Caki2 (cell line): ENCODE measurements around the gene NUP62CL. TPM values are rescaled to one million over a fixed set of nuclear protein-coding genes. Genes with fewer than 3 reads are reported as not detected.
A peak's percentile ranks its signal among the peaks of the same experiment; 100 is the strongest.
"Not testable (repeated sequence)": the region's sequence is repeated elsewhere in the genome, so short reads cannot be mapped to it uniquely, and the experiment has no call there.

Source experiments
- DNase-seq: peaks from one replicate; pipeline ENCODE4 v3.0.0-alpha.2; 2015; ENCODE audit warnings: low read depth
- in situ Hi-C: cut with HindIII; loops from 2 replicates; pipeline ENCODE4 v1.10.0; 2016; ENCODE audit warnings: low sequenced_read_pairs, low pct_unique_long_range_greater_than_20kb, mixed read lengths
- total RNA-seq: library from RNA; depleted of rRNA; stranded (reverse); fragments of >200 nt; shearing (Covaris generic); gene quantifications from 2 replicates; pipeline ENCODE4 v1.2.3, GENCODE V29; 2014; ENCODE audit warnings: low replicate concordance; rRNA removed

Gene NUP62CL, protein sequence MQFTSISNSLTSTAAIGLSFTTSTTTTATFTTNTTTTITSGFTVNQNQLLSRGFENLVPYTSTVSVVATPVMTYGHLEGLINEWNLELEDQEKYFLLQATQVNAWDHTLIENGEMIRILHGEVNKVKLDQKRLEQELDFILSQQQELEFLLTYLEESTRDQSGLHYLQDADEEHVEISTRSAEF
- total RNA-seq, result 4.6 and 5.8 TPM in 2 replicates

DNA sequence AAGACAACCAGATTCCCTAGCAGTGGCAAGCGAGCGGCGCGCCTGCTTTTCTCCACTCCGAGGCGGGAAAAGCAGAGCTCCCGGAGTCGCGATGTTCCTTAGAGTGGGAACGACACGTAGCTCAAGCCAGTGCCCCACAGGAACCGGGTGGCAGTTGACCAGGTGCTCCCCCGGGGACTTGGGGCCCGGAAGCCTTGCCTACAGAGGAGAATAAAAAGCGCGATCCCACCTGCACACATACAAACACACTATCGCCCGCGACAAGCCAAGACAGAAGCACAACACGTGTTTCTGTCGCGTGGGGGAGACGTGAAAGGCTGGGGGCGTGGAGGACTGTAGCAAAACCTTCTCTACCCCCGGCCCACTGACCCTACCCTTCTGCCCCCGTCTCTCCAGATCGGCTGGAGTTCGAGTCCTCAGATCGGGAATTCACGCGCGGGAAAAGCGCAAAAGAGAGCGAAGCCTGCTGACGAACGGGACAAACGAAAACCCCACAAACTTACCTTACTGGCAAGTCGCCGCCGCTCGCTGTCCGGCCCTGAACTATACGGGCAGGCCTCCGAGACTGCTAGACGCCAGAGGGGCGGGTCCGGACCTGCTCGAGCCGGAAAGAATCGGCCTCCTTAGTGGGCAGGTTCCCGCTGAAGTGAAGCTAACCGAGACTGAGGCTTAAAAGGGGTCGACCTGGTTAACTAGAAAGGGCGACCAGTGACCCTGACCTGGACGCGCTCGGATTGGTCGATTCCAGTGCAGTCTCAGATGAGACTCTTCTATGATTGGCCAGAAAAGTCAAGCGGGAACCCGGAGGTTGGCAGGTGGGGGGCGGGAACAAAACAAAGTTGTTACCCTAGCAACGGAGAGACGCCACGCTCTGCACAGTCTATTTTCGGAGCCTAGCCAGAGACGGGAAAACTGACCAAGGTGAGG lies at the start of gene NUP62CL, which contains the start of gene DNAAF6:
NUP62CL (minus strand) TSS at position 664 of the 927 bp plus-strand sequence. CDS start 31,287 bp downstream, outside the sequence.
DNAAF6 (plus strand) TSS at position 842 of the 927 bp plus-strand sequence. CDS start 6,265 bp downstream, outside the sequence.
- in situ Hi-C loops, result no loop called here
- DNase-seq, result peak; percentile 89

DNA sequence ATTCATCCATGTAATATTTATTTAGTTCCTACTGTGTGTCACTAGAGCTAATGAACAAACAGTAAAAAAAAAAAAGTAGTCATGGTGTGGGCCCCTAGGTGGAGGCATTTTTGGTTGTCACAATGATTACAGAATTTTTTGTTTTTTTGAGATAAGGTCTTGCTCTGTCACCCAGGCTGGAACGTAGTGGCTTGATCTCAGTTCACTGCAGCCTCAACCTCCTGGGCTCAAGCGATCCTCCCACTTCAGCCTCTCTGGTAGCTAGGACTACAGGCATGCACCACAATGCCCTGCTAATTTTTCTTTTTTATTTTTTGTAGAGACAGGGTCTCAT lies 22.2 kb upstream of the NUP62CL start:
- in situ Hi-C loops, result no loop called here
- DNase-seq, result no peak

DNA sequence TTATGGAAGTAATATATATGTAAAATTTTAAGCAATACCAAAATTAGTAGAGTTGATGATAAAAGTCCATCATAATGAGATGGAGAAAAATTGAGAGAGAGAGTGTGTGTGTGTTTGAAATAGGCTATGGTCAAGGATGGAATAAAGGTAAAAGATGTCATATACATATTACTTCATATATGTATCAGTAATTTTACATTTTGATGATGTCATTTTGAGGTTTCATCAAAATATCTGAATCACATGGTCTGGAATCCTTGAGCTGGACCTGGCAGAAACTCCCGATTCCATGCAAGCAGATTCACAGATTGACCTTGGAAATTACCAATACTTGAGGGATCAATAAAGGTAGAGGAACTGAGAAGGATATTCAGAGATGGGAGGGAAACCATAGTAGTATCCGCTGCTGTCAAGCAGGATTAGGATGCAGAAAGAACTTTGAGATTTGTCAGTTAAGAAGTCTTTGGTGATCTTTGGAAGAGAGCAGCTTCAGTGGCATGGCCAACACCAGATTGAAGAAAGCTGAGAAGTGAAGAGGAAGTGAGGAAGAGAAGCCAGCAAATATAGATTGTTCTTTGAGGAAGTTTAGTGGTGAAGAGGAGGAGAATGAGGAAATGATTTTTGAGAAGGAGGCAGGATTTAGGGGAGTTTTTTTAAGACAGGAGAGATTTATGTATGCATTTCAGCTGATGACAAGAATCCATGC lies 21.7 kb upstream of the NUP62CL start:
- in situ Hi-C loops, result no loop called here

GRCh38 chrX:107226757-107227156 lies 20.5 kb upstream of the NUP62CL start:
- no peak for DNase-seq
- in situ Hi-C loops, result no loop called here

More for the DNA sequence above, 21.7 kb upstream of the NUP62CL start:
- no peak for DNase-seq

DNA sequence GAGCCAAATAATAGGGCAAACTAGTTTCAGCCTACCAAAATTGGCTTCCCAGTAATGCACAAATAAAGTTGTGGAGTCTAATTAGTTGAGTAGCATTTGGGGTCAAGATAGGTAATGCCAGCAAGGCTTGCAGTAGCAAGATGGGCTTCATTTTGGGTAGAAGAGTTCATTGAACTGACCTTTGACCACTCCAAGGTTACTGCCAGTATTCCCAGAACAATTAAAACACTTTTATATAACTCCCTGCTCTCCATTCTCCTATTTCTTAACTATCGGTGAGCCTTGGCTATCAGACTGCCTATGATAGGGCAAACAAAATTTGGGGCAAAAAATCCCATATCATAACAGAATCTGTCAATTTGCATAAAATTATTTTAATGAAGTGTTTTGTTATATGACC lies 7.2 kb upstream of the NUP62CL start:
- in situ Hi-C loops, result no loop called here

GRCh38 chrX:107207943-107208342 lies 1.7 kb upstream of the NUP62CL start:
- DNase-seq, result no peak
- in situ Hi-C loops, result no loop called here

More for the DNA sequence above, 7.2 kb upstream of the NUP62CL start:
- DNase-seq, result no peak

- in situ Hi-C loops, result no loop called here
- DNase-seq, result no peak
These were observed 856 bp upstream of the NUP62CL start for GRCh38 chrX:107207089-107207488.

GRCh38 chrX:107206697-107207065 lies 448 bp upstream of the NUP62CL start:
- DNase-seq, result no peak
- in situ Hi-C loops, result no loop called here

- peak; percentile 26 for DNase-seq
- in situ Hi-C loops, result no loop called here
These were observed 2.1 kb downstream of the NUP62CL start for GRCh38 chrX:107204068-107204605.

DNA sequence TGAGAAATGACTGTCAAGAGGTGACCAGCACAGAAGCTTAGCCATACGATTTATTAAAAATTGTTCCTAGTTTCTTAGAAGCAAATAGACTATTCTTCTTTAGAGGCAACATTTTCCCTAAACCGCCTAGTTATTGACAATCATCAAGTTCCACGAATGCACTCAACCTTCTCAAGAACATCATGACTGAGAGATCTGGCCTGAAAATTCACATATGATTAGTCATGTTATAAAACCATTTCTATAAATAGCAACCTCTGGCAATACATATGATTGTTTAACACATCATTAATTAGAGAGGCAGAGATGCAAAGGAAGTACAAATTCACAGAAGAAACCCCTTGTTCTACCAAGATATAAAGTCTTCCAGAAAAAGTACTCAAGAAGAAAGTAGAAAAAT lies 6.7 kb downstream of the NUP62CL start:
- in situ Hi-C loops, result no loop called here
- DNase-seq, result no peak

DNA sequence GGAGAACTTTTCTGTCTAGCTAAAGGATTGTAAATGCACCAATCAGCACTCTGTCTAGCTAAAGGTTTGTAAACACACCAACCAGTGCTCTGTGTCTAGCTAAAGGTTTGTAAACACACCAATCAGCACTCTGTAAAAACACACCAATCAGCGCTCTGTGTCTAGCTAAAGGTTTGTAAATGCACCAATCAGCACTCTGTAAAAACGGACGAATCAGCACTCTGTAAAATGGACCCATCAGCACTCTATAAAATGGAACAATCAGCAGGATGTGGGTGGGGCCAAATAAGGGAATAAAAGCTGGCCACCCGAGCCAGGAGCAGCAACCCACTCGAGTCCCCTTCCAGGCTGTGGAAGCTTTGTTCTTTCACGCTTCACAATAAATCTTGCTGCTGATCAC lies 8.2 kb downstream of the NUP62CL start:
- in situ Hi-C loops, DNase-seq: not testable (repeated sequence)

GRCh38 chrX:107197319-107197718 lies 8.9 kb downstream of the NUP62CL start:
- in situ Hi-C loops, result no loop called here

DNA sequence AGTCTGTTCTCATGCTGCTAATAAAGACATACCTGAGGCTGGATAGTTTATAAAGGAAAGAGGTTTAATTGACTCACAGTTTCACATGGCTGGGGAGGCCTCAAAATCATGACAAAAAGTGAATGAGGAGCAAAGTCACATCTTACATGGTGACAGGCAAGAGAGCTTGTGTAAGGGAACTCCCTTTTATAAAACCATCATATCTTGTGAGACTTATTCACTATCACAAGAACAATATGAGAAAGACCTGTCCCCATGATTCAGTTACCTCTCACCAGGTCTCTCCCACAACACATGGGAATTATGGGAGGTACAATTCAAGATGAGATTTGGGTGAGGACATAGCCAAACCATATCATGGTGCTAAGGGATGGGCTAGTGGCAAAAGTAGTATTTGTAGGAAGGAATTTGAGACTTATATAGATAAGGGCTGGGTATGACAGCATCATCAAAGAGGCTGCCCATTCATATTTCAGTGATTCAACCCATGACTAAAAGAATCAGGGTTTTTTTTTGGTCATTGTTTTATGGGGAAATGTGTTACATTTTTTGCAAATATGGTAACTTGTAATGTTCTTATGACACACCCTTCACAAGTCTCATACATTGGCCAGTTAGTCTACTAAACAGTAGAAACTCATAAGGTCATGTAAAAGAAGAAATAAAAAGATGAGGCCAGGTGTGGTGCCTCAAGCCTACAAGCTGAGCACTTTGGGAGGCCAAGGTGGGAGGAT lies 34.7 kb downstream of the NUP62CL start:
- DNase-seq, result no peak
- in situ Hi-C loops, result no loop called here

More at GRCh38 chrX:107197319-107197718, 8.9 kb downstream of the NUP62CL start:
- no peak for DNase-seq

- no peak for DNase-seq
- in situ Hi-C loops, result no loop called here
These were observed 37.5 kb downstream of the NUP62CL start for GRCh38 chrX:107168712-107169111.

DNA sequence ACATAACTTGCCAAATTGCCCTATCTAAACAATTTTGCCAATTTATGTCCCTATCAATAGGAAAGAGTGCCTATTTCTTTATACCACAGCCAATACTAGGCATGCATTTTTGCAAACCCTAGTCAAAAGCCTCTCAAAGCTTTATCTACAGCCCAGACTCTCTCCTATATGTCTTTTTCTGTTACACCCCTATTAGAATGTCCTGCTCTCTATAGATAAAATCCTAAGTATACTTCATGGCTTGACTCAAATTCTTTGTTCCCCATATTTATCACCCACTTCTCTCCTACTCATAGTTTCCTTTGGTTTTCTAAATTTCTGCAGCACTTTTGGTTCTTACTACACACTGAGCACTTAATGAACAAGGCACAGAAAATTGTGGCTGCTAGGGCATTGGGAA lies 38.0 kb downstream of the NUP62CL start:
- no peak for DNase-seq
- in situ Hi-C loops, result no loop called here

DNA sequence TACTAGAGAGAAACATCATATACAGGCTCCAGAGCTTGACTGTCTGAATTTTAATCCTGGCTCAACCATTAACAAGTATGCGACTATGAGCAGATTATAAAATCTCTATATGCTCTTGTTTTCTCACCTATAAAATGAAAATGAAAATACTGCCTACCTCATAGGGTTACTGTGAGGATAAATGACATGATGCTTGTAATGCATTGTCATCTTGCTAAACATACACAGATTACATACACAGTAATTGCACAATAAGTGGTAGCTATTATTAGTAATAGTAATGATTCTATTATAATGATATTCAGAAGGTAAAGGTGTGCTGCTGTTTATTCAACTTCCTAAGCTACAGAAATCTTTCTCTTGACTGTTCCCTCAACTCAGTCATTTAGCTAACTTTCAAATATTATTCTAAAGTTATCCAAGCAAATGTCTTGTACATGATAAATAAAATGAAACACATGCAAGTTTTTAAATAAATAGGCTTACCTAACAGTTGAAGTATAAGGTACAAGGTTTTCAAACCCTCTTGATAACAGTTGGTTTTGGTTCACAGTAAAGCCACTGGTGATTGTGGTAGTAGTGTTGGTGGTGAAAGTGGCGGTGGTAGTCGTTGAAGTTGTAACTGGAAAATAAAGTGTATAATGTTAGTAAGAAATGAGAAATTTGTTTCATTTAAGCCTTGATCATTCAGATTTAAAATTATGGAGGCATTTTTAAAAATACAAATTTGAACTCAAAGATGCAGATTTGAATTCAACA lies 38.9 kb downstream of the NUP62CL start:
- in situ Hi-C loops, result no loop called here
- no peak for DNase-seq

DNA sequence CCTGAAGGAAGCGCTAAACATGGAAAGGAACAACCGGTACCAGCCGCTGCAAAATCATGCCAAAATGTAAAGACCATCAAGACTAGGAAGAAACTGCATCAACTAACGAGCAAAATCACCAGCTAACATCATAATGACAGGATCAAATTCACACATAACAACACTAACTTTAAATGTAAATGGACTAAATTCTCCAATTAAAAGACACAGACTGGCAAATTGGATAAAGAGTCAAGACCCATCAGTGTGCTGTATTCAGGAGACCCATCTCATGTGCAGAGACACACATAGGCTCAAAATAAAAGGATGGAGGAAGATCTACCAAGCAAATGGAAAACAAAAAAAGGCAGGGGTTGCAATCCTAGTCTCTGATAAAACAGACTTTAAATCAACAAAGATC lies 48.6 kb downstream of the NUP62CL start:
- in situ Hi-C loops, DNase-seq: not testable (repeated sequence)
